Neural progenitor cell (in vitro differentiated cells): Measurements from ENCODE around the gene ZDHHC14.

Source experiments
- CTCF ChIP-seq: fragments of 200-600 bp; sonication (generic); IDR thresholded peaks from 2 replicates; pipeline ENCODE4 v1.5.1; 2017; ENCODE audit warnings: antibody characterized with exemption, mild to moderate bottlenecking
- EZH2 ChIP-seq: fragments of 200-600 bp; sonication (generic); IDR thresholded peaks from 2 replicates; pipeline ENCODE4 v1.6.1; 2017; ENCODE audit warnings: antibody characterized with exemption, mild to moderate bottlenecking, moderate library complexity

GRCh38 chr6:157440171-157440570, 59.2 kb downstream of the ZDHHC14 start:
- TF ChIP-seq CTCF (no peak), EZH2 (no peak)
